Neural cell (in vitro differentiated cells): ENCODE data around the gene POLR2L. TPM values are rescaled to one million over a fixed set of nuclear protein-coding genes. Genes with fewer than 3 reads are reported as not detected.

Experiments used
- H2AFZ ChIP-seq: fragments of 200-600, 300-800 bp; sonication (generic), shearing (Covaris generic); 2 replicates; pipeline ENCODE4 v1.6.0; 2014; ENCODE audit warnings: low read depth, mild to moderate bottlenecking, antibody characterized with exemption, low read length, moderate library complexity
- H3F3A ChIP-seq: fragments of 200-600 bp; shearing (Covaris generic); 2 replicates; pipeline ENCODE4 v1.6.1; 2016; ENCODE audit warnings: mild to moderate bottlenecking, moderate library complexity, mixed read lengths, antibody characterized with exemption, low read length; ENCODE audit not compliant: insufficient read depth, poor library complexity, severe bottlenecking
- H3K27ac ChIP-seq: fragments of 200-600, 300-800 bp; sonication (generic), shearing (Covaris generic); 2 replicates; pipeline ENCODE4 v1.5.1; 2014; ENCODE audit warnings: mild to moderate bottlenecking, low read length, moderate library complexity
- H3K27me3 ChIP-seq: fragments of 300-800, 200-600 bp; sonication (generic), shearing (Covaris generic); 2 replicates; pipeline ENCODE4 v1.6.0; 2014; ENCODE audit warnings: mild to moderate bottlenecking, low read depth, low read length, moderate library complexity; ENCODE audit not compliant: insufficient read depth
- H3K36me3 ChIP-seq: fragments of 300-800, 200-600 bp; sonication (generic), shearing (Covaris generic); 2 replicates; pipeline ENCODE4 v1.5.1; 2014; ENCODE audit warnings: mild to moderate bottlenecking, antibody characterized with exemption, low read length, moderate library complexity; ENCODE audit not compliant: insufficient read depth
- H3K4me2 ChIP-seq: fragments of 300-800, 200-600 bp; sonication (generic), shearing (Covaris generic); 2 replicates; pipeline ENCODE4 v1.6.0; 2014; ENCODE audit warnings: mild to moderate bottlenecking, low read length
- H3K4me3 ChIP-seq: fragments of 300-800, 200-600 bp; sonication (generic), shearing (Covaris generic); 2 replicates; pipeline ENCODE4 v1.5.1; 2014; ENCODE audit warnings: mild to moderate bottlenecking, low read length, moderate library complexity
- H3K79me2 ChIP-seq: fragments of 200-600 bp; shearing (Covaris generic); replicated peaks from 2 replicates; pipeline ENCODE4 v1.6.0; 2014; ENCODE audit warnings: mild to moderate bottlenecking, low read length, moderate library complexity; ENCODE audit not compliant: insufficient read depth
- H3K9ac ChIP-seq: fragments of 300-800, 200-600 bp; sonication (generic), shearing (Covaris generic); 2 replicates; pipeline ENCODE4 v1.6.1; 2016; ENCODE audit warnings: mild to moderate bottlenecking, low read length, mixed read lengths
- H3K9me2 ChIP-seq: fragments of 200-600 bp; shearing (Covaris generic); 2 replicates; pipeline ENCODE4 v1.6.1; 2016; ENCODE audit warnings: mild to moderate bottlenecking, low read length, mixed read lengths; ENCODE audit not compliant: insufficient read depth
- H3K9me3 ChIP-seq: fragments of 200-600, 300-800 bp; sonication (generic), shearing (Covaris generic); 2 replicates; pipeline ENCODE4 v1.6.1; 2016; ENCODE audit warnings: mild to moderate bottlenecking, mixed run types, low read length, moderate library complexity, mixed read lengths
- H4K20me1 ChIP-seq: fragments of 200-600 bp; shearing (Covaris generic); 2 replicates; pipeline ENCODE4 v1.6.1; 2016; ENCODE audit warnings: mild to moderate bottlenecking, mixed run types; ENCODE audit not compliant: insufficient read depth
- EP300 ChIP-seq: fragments of 450-650 bp; conservative IDR thresholded peaks from 2 replicates; pipeline ENCODE4 v1.6.1; 2014; ENCODE audit warnings: antibody characterized with exemption, mild to moderate bottlenecking, moderate library complexity; ENCODE audit not compliant: poor library complexity, severe bottlenecking
- MXI1 ChIP-seq: fragments of 450-650 bp; conservative IDR thresholded peaks from 2 replicates; pipeline ENCODE4 v1.6.1; 2014; ENCODE audit warnings: antibody characterized with exemption, mild to moderate bottlenecking; ENCODE audit not compliant: poor library complexity, severe bottlenecking
- POLR2AphosphoS5 ChIP-seq: IDR thresholded peaks from 2 replicates; pipeline ENCODE4 v1.6.1; 2012
- RAD21 ChIP-seq: fragments of 450-650 bp; conservative IDR thresholded peaks from 2 replicates; pipeline ENCODE4 v1.6.1; 2014; ENCODE audit warnings: antibody characterized with exemption, mild to moderate bottlenecking, moderate library complexity
- REST ChIP-seq: IDR thresholded peaks from 2 replicates; pipeline ENCODE4 v1.6.1; 2012; ENCODE audit warnings: borderline replicate concordance
- SMC3 ChIP-seq: fragments of 450-650 bp; conservative IDR thresholded peaks from 2 replicates; pipeline ENCODE4 v1.6.1; 2014; ENCODE audit warnings: antibody characterized with exemption, mild to moderate bottlenecking, moderate library complexity; ENCODE audit not compliant: poor library complexity
- TAF1 ChIP-seq: IDR thresholded peaks from 2 replicates; pipeline ENCODE4 v1.6.1; 2012; ENCODE audit warnings: low read depth
- polyA plus RNA-seq: library from polyadenylated mRNA; depleted of rRNA; stranded (reverse); fragments of >200 nt; gene quantifications from 2 replicates; pipeline ENCODE4 v1.2.3, GENCODE V29; 2014
- TF ChIP-seq, protein P1 (sequence below): fragments of 450-650 bp; IDR thresholded peaks from 2 replicates; pipeline ENCODE4 v1.5.1; 2014; ENCODE audit warnings: antibody characterized with exemption, mild to moderate bottlenecking, moderate library complexity; ENCODE audit not compliant: poor library complexity, severe bottlenecking

The POLR2L gene
- polyA plus RNA-seq, 1 donor from 2014 or later, result 62.3 TPM

DNA sequence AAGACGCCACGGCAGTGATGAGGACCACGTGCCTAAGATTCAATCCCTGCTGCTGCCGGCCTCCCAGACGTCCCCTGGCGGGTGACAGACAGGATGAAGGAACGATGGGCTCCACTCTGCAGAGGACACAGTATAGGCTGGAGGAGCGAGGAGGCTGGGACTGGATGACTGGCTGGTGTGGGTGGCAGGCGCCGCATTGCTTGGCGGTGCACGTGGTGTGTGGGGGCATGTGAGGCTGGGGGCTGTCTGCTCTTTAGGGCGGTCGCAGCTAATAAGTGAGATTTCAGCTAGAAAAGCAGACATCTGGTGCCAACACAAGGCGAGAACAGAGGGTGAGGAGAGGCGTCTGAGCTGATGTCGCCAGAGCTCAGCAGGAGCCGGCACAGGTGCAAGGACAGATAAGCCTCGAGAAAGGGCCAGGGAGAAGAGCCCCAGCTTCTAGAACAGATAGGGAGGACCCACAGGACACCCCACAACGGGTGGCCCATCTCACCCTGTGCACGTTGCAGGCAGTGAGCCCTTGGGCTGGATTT, 33.5 kb upstream of the POLR2L start:
- H2AFZ ChIP-seq, result no peak overlapping the region
- TF ChIP-seq REST (no peak), TAF1 (no peak), MXI1 (no peak), POLR2AphosphoS5 (no peak), RAD21 (no peak), EP300 (no peak)
- TF ChIP-seq, protein P1, sequence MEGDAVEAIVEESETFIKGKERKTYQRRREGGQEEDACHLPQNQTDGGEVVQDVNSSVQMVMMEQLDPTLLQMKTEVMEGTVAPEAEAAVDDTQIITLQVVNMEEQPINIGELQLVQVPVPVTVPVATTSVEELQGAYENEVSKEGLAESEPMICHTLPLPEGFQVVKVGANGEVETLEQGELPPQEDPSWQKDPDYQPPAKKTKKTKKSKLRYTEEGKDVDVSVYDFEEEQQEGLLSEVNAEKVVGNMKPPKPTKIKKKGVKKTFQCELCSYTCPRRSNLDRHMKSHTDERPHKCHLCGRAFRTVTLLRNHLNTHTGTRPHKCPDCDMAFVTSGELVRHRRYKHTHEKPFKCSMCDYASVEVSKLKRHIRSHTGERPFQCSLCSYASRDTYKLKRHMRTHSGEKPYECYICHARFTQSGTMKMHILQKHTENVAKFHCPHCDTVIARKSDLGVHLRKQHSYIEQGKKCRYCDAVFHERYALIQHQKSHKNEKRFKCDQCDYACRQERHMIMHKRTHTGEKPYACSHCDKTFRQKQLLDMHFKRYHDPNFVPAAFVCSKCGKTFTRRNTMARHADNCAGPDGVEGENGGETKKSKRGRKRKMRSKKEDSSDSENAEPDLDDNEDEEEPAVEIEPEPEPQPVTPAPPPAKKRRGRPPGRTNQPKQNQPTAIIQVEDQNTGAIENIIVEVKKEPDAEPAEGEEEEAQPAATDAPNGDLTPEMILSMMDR, result no peak
- no peaks in the 10 kb centered on the region for H3K9me3 ChIP-seq
- H3K36me3 ChIP-seq, result no peaks in the 10 kb centered on the region
- no peak overlapping the region for H3K4me3 ChIP-seq
- no peak overlapping the region for H3K4me2 ChIP-seq
- H4K20me1 ChIP-seq, result no peaks in the 10 kb centered on the region
- H3K27ac ChIP-seq, result no peak overlapping the region
- no peaks in the 10 kb centered on the region for H3K9me2 ChIP-seq
- no peaks in the 10 kb centered on the region for H3K27me3 ChIP-seq
- no peaks in the 10 kb centered on the region for H3K79me2 ChIP-seq
- no peak overlapping the region for H3K9ac ChIP-seq
- no peaks in the 10 kb centered on the region for H3F3A ChIP-seq

- Histone ChIP-seq H3K27me3 (no peaks in the 10 kb centered on the region), H3F3A (no peaks in the 10 kb centered on the region), H3K9ac (no peak overlapping the region), H3K9me3 (no peaks in the 10 kb centered on the region), H3K36me3 (no peaks in the 10 kb centered on the region), H4K20me1 (no peaks in the 10 kb centered on the region), H2AFZ (no peak overlapping the region), H3K79me2 (no peaks in the 10 kb centered on the region), H3K9me2 (no peaks in the 10 kb centered on the region), H3K27ac (no peak overlapping the region), H3K4me2 (no peak overlapping the region), H3K4me3 (no peak overlapping the region)
- no peak for TF ChIP-seq RAD21
- no peak for TF ChIP-seq TAF1
- TF ChIP-seq POLR2AphosphoS5, result no peak
- TF ChIP-seq REST, result no peak
- no peak for TF ChIP-seq MXI1
- no peak for TF ChIP-seq SMC3
These were observed 32.9 kb upstream of the POLR2L start for GRCh38 chr11:875203-875602.
